Measurements from ENCODE around the gene CHD2. TPM values are rescaled to one million over a fixed set of nuclear protein-coding genes. Genes with fewer than 3 reads are reported as not detected.
"Not testable (repeated sequence)": the region's sequence is repeated elsewhere in the genome, so short reads cannot be mapped to it uniquely, and the experiment has no call there.

CHD2 gene
- total RNA-seq, 1 donor from 2014 or later, result 67.5 TPM

DNA sequence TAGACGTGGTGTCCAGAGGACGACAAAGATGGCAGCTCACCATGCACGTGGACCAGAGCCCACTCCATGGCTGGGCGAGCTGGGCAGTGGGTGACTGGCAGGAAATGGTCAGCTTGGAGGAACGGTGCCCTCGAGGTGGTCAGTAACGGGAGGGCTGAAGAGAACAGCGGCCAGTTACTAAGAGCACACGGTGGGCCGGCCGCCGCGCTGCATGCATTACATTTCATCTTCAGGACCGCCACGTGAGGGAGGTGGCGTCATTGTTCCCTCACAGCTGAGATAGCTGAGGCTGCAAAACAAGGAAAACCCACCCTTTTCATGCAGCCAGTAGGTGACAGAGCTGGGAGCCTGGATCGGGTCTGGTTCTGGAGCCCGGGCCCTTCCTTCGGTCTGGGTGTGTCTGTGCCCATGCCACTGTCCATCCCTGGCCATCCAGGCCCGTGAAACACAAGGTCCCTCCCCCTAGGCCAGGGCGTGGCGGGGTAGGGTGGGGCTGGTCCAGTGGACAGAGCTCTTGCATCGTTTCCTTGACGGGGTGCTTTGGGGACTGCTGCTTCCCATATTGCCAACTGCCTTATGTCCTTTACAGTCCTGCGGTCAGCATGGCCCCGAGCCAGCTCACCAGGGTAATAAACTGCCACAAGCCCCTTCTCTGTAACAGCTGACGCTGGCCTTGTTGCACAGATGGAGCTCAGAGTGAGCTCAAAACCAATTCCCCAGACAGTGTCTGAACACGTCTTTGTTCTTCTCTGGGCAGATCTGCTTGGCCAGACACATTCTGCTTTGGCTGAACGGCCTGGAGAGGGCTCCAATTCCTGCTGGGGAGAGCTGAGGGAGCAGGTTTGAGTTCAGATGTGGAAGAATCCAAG, 137.1 kb downstream of the CHD2 start:
- ATAC-seq, result peak; percentile 51

DNA sequence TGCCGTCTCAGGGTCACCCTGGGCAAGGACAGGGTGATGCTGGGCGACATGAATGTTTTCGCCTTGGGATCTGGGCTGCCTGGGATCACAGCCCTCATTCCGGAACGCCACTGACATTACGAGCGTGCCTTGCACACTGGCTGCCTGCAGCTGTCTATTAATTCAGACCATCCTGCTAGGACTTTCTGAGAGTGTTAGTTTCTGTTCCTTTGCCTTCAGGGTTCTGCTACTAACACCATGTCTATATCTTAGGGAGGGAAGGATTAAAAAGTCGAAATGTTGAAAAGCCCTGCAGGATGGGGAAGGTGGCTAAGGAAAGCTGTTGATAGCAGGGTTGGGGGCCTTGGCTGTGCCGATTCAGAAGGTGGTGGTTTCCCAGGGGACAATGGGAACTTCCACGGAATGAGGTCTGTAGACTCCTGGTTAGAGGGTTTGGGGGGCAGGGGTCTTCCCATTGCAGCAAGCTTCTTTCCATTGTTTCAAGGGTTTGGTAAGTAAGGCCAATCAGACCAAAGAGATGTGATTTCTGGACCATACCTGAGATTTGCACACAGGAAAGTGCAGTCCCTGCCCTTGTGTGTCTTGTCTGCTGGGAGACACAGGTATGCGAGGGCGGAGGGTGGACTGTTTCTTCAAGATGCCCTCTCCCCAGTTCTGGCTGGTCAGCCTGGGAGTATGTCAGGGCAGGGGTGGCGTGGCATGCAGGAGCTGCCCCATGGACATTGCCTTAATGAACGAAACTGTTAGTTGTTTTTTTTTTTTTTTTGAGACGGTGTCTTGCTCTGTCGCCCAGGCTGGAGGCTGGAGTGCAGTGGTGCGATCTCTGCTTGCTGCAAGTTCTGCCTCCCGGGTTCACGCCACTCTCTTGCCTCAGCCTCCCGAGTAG, 137.9 kb downstream of the CHD2 start:
- no peak for ATAC-seq

DNA sequence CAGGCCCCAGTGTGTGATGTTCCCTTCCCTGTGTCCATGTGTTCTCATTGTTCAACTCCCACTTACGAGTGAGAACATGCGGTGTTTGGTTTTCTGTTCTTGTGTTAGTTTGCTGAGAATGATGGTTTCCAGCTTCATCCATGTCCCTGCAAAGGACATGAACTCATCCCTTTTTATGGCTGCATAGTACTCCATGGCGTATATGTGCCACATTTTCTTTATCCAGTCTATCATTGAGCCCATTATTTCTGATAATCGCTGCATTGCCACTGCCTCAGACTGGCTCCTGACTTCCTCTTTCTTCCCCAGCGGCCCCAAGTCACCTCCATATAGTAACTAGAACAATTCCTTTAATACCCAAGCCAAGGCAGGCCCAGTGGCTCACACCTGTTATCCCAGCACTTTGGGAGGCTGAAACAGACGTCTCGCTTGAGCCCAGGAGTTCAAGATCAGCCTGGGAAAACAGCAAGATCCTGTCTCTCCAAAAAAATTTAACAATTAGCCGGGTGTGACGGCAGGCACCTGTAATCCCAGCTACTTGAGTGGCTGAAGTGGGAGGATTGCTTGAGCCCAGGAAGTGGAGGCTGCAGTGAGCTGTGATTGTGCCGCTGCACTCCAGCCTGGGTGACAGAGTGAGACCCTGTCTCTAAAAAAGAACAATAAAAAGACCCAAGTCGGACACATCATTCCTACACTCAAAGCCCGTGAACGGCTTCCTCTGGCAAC, 139.6 kb downstream of the CHD2 start:
- ATAC-seq, result not testable (repeated sequence)

- peak; percentile 15 for ATAC-seq
Measured at GRCh38 chr15:93040288-93041158, 140.4 kb downstream of the CHD2 start.

- no peak for ATAC-seq
Measured at GRCh38 chr15:93041159-93041547, 141.0 kb downstream of the CHD2 start.

DNA sequence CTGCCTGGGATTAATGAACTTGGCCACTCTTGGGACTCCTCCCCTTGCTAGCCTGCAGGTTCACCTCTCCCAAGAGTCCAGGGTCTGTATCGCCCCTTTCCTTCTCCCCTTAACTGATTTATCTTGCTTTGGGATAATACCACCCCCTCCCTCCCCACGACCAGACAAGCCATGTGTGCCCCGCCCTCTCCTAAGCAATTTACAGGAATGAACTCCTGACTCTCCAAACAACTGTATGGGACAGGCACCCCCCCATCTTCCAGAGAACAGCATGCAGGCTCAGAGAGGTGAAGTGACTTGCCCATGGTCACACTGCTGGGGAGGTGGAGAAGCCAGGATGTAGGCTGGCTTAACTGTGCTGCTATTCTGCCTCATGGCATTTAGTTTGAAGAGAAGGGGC, 142.1 kb downstream of the CHD2 start:
- no peak for ATAC-seq

DNA sequence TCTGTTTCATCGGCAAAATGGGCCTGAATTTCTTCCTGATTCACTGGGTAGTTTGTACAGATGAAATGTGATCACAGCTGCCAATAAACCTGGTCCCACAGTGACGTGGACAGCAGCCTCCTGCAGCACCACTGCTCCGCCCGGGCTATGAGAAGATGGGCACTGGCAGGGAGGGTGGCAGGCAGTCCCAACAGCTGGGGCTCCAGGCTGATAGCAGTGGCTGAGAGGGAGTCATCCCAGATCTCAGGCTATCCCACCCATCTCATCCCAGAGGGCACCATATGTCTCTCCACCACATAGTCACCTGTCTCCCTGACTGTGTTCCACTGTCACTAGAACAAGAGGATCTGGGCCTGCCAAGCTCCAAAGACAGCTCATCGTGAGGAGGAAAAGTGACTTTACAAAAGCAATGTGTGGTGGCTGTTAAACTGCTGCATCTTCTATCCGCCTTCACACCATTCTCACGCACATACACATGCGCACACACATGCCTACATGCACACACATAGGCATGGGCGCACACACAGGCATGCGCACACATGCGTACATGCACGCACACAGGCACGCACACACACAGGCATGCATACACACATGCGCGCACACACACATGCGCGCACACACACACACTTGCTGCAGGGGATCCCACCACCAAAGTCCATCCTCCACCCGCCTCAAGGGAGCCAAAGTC, 142.7 kb downstream of the CHD2 start:
- ATAC-seq, result no peak

GRCh38 chr15:93043621-93044300, 143.6 kb downstream of the CHD2 start:
- ATAC-seq, result no peak

GRCh38 chr15:93044301-93045190, 144.4 kb downstream of the CHD2 start:
- no peak for ATAC-seq

DNA sequence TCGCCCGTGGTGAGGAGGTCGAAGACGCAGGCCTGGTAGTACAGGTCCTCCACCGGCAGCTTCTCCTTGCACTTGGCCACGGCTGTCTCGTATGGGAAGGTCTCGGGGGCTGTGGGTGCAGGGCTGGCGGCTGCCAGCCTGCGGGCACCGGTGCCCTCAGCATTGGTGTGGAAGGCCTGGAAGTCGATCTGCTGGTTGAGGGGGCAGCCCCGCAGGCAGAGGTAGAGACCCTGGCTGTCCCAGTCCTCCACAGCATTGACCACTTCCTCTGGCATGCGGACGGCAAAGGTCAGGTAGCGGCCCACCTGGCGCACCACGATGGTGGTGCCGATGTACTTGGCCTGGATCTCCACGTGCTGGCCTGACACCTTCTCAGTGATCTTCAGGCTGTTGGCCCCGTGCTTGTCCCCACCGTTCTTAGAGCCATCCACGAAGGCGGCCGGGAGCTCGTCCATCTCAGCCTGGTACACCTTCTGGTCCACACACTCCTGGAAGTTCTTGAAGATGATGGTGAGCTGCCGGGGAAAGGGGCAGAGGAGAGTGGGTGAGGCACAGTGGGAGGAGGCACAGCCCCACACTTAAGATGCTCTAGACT, 145.2 kb downstream of the CHD2 start:
- ATAC-seq, result no peak

DNA sequence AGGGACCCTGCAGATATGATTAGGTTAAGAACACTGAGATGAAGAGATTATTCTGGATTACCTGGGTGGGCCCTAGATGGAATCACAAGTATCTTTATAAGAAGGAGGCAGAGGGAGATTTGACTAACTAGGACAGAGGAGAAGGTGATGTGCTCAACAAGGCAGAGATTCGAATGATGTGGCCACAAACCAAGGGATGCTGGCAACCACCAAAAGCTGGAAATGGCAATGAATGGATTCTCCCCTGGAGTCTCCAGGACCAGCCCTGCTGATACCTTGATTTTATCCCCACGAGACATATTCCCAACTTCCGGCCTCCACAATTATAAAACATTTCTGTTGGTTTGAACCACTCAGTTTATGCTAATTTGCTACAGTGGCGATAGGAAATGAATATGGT, 146.0 kb downstream of the CHD2 start:
- ATAC-seq, result no peak

DNA sequence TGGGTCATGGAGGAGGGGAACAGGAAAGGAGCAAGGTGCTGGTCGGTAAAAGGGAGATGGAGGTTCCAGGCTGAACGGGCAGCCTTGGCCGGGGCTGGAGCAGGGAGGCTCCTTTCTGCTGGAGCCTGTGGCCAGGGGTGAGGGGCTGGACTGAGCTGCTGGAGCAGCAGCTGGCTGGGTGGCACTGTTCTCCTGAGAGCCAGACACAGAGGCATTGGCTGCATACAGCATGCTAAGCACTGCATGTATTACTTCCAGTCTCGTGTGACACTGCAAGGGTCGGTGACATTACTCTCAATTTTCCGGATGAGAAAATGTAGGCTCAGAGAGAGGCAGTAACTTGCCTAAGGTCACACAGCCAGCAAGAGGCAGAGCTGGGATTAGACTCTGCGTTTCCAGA, 146.6 kb downstream of the CHD2 start:
- no peak for ATAC-seq

GRCh38 chr15:93047621-93048425, 147.7 kb downstream of the CHD2 start:
- no peak for ATAC-seq

- ATAC-seq, result no peak
Measured at GRCh38 chr15:93048426-93048721, 148.2 kb downstream of the CHD2 start.

DNA sequence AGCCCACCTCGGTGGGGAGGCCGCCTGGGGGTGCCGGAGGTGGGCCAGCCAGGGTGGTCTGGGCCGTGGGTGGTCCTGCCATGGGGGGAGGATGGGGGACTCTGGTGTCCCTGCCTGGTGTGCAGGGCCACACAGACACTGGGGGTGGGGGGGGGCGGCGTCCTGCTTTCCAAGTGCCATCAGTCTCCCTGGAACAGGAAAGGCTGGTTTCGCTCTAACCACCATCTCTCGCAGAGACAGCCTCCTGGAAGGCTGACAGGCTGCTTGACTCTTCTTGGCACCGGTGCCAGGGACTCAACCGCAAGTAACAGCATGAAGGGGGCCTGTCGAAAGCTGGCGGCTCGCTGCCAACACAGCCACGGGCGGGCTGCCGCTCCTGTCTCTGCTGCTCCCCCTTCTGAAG, 148.6 kb downstream of the CHD2 start:
- peak; percentile 74 for ATAC-seq

GRCh38 chr15:93049233-93049632, 149.1 kb downstream of the CHD2 start:
- no peak for ATAC-seq

DNA sequence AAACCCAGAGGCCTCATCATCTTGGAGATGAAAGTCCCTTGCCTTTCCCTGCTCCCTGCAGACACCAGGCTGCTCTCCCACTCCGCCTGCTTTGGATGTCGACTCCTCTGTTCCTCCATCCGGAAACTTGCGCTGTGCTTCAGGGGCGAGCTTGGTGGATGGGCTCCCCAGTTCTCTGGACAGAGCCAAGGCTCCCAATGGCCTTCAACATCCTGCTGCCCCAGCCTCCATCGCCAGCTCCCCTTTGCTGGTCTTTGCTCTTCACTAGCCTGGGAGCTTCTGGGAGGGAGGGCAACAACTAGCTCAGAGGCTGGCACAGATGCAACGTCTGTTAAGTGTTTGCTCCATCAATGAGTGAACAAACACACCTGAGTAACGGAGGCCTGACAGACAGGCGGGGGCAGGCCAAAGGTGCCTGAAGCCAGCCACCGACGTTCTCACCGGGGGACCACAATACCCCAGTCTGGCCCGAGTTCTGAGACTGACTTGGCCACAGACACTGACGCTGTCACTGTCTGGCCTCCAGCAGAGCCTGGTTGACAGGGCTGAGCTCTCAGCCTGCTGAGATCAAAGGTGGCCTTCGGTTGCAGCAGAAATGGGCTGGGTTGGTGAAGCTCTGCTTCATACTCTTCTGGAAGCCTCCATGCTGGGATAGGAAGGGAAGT, 149.9 kb downstream of the CHD2 start:
- ATAC-seq, result no peak

- ATAC-seq, result no peak
Measured at GRCh38 chr15:93050648-93051047, 150.5 kb downstream of the CHD2 start.

Data from esophagus mucosa (tissue), 1 donor.